Large intestine (tissue), 3 donors: ENCODE data around the gene HMSD. TPM values are rescaled to one million over a fixed set of nuclear protein-coding genes. Genes with fewer than 3 reads are reported as not detected.
A peak's percentile ranks its signal among the peaks of the same experiment; 100 is the strongest.

Experiments used
- DNase-seq, 2 donors: peaks; one replicate each; pipeline versions ENCODE4 v3.0.0 to v3.0.0-alpha.2; 2013
- H3K27ac ChIP-seq: one replicate; pipeline ENCODE4 v1.5.1; 2013; ENCODE audit warnings: low read length
- H3K27me3 ChIP-seq: 2 replicates; pipeline ENCODE4 v1.6.1; 2013; ENCODE audit warnings: low read length; ENCODE audit not compliant: control insufficient read depth, insufficient read depth
- H3K36me3 ChIP-seq: 2 replicates; pipeline ENCODE4 v1.6.1; 2013; ENCODE audit warnings: low read length; ENCODE audit not compliant: control insufficient read depth, insufficient read depth
- H3K4me1 ChIP-seq: one replicate; pipeline ENCODE4 v1.6.1; 2013; ENCODE audit warnings: low read length; ENCODE audit not compliant: control insufficient read depth, insufficient read depth
- H3K4me3 ChIP-seq: one replicate; pipeline ENCODE4 v1.5.1; 2013; ENCODE audit warnings: low read length
- H3K9me3 ChIP-seq: one replicate; pipeline ENCODE4 v1.6.1; 2013; ENCODE audit warnings: mild to moderate bottlenecking, low read depth, low read length, moderate library complexity; ENCODE audit not compliant: control insufficient read depth
- WGBS: methylation state at CpG from one replicate; pipeline ENCODE4 v1.1.5; 2013; ENCODE audit warnings: low lambda C conversion rate; ENCODE audit not compliant: insufficient coverage; 5-methylcytosine and 5-hydroxymethylcytosine counted together
- polyA plus RNA-seq: library from polyadenylated mRNA; unstranded; fragments of 120-200 nt; gene quantifications from one replicate; pipeline ENCODE4 v1.2.1, GENCODE V29; 2013

The HMSD gene
- polyA plus RNA-seq, 1 donor: 2.5 TPM

GRCh38 chr18:63987743-63988142, 38.6 kb downstream of the HMSD start:
- peaks cover 2% of the 10 kb centered on the region for H3K36me3 ChIP-seq
- no peaks in the 10 kb centered on the region for H3K9me3 ChIP-seq
- no peak for DNase-seq
- H3K27me3 ChIP-seq: no peaks in the 10 kb centered on the region
- no peaks in the 10 kb centered on the region for H3K4me1 ChIP-seq
- WGBS: no CpG with 5 or more reads among the region's 2 CpGs
- no peak overlapping the region for H3K4me3 ChIP-seq
- H3K27ac ChIP-seq: no peak overlapping the region

DNA sequence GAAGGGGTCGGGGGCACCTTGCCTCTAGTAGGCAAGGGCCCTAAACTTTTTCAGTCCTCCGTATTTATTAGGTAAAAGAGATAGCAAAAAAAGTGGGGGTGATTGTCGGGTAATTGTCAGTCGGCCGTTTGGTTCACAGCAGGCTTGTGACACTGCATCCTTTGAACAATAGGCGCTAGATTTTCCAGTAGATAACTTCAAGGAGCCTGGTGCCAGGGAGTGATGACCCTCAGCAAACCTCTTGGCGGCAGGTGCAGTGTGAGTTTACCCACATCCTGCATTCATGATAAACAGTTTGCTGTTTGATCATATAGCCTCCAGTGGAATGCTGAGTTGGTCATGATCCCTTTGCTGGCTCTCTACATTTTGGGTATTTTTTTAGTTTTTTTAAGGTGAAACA, 43.6 kb downstream of the HMSD start:
- H3K4me1 ChIP-seq: no peaks in the 10 kb centered on the region
- H3K27me3 ChIP-seq: no peaks in the 10 kb centered on the region
- no peaks in the 10 kb centered on the region for H3K9me3 ChIP-seq
- H3K27ac ChIP-seq: no peak overlapping the region
- no CpG with 5 or more reads among the region's 7 CpGs for WGBS
- no peak for DNase-seq
- H3K4me3 ChIP-seq: no peak overlapping the region
- H3K36me3 ChIP-seq: no peaks in the 10 kb centered on the region

GRCh38 chr18:63994783-63995399, 45.8 kb downstream of the HMSD start:
- Histone ChIP-seq H3K4me1 (no peaks in the 10 kb centered on the region), H3K27me3 (peaks cover 2% of the 10 kb centered on the region), H3K9me3 (no peaks in the 10 kb centered on the region), H3K27ac (no peak overlapping the region), H3K36me3 (no peaks in the 10 kb centered on the region), H3K4me3 (no peak overlapping the region)
- WGBS: no CpG with 5 or more reads among the region's 6 CpGs
- DNase-seq: peak in 1 of 2 donors; percentile 27

DNA sequence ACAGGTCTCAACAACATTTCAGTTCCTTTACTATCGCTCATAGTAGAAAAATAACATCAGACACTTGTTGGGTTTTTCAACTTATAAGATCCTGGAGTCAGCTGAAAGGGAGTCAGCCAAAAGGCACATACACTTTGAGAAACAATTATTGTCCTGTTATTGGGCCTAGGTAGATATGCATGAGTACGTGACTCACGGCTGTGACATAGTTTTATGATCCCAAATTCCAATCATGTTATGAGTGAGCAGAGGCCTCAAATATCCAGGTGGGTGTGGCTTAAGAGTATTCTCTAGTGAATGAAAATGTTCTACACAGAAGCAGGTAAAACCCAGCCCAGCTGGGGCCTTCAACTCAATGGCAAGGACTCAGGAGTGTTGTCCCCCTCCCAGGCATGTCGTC, 47.9 kb downstream of the HMSD start:
- no peak overlapping the region for H3K27ac ChIP-seq
- no peak overlapping the region for H3K4me3 ChIP-seq
- no peaks in the 10 kb centered on the region for H3K4me1 ChIP-seq
- peak in 1 of 2 donors; percentile 26 for DNase-seq
- H3K27me3 ChIP-seq: peaks cover 15% of the 10 kb centered on the region
- no peaks in the 10 kb centered on the region for H3K36me3 ChIP-seq
- no peaks in the 10 kb centered on the region for H3K9me3 ChIP-seq
- whole genome bisulfite sequencing: no CpG with 5 or more reads among the region's 4 CpGs

- no peaks in the 10 kb centered on the region for H3K4me1 ChIP-seq
- no peak overlapping the region for H3K4me3 ChIP-seq
- H3K9me3 ChIP-seq: no peaks in the 10 kb centered on the region
- whole genome bisulfite sequencing: no CpG with 5 or more reads among the region's 2 CpGs
- H3K36me3 ChIP-seq: no peaks in the 10 kb centered on the region
- H3K27me3 ChIP-seq: peaks cover 19% of the 10 kb centered on the region
- H3K27ac ChIP-seq: no peak overlapping the region
- no peak for DNase-seq
Measured at GRCh38 chr18:63997606-63998005, 48.5 kb downstream of the HMSD start.

DNA sequence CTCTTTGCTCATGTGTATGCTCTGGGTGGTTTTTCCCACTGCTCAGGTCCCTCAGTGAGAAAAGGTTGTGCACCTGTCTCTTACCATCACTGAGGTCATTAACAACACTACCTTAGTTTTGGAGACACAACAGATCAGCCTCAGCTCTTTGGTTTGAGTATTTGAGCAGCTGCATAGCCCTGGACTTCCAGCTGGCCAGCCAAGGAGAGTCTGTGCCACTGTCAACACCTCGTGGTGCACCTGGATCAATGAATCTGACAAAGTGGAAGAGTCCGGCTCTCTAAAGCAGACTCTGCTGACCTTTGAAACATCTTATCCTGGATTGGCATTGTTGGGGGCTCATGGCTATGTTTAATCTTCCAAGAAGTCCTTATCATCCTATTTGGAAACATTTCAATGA, 50.8 kb downstream of the HMSD start:
- Histone ChIP-seq H3K9me3 (no peaks in the 10 kb centered on the region), H3K36me3 (no peaks in the 10 kb centered on the region)
- WGBS: no CpG with 5 or more reads among the region's 2 CpGs

GRCh38 chr18:64002581-64002980, 53.5 kb downstream of the HMSD start:
- H3K36me3 ChIP-seq: no peaks in the 10 kb centered on the region
- no peak for DNase-seq
- no peak overlapping the region for H3K4me3 ChIP-seq
- no CpG with 5 or more reads among the region's 41 CpGs for WGBS
- H3K9me3 ChIP-seq: no peaks in the 10 kb centered on the region
- H3K27ac ChIP-seq: no peak overlapping the region
- H3K4me1 ChIP-seq: no peaks in the 10 kb centered on the region
- H3K27me3 ChIP-seq: peaks cover 30% of the 10 kb centered on the region

More for the DNA sequence above, 50.8 kb downstream of the HMSD start:
- H3K27me3 ChIP-seq: peaks cover 30% of the 10 kb centered on the region
- no peak overlapping the region for H3K27ac ChIP-seq
- H3K4me1 ChIP-seq: no peaks in the 10 kb centered on the region
- no peak for DNase-seq
- no peak overlapping the region for H3K4me3 ChIP-seq

GRCh38 chr18:64009305-64009704, 60.2 kb downstream of the HMSD start:
- Histone ChIP-seq H3K27me3 (no peaks in the 10 kb centered on the region), H3K36me3 (no peaks in the 10 kb centered on the region), H3K27ac (no peak overlapping the region), H3K4me3 (no peak overlapping the region), H3K9me3 (no peaks in the 10 kb centered on the region), H3K4me1 (no peaks in the 10 kb centered on the region)
- WGBS: no CpG with 5 or more reads among the region's 3 CpGs
- no peak for DNase-seq

Other genes starting within 250 kb of the HMSD start
- gene SERPINB11, start 246.3 kb upstream of the HMSD start, polyA plus RNA-seq: not detected
- 0.09 TPM for gene SERPINB7, start 173.9 kb upstream of the HMSD start, polyA plus RNA-seq
- gene SERPINB2, start 61.6 kb upstream of the HMSD start, polyA plus RNA-seq: 0.15 TPM
- not detected for gene SERPINB10, start 41.3 kb upstream of the HMSD start, polyA plus RNA-seq
- 7.6 TPM for gene SERPINB8, start 20.8 kb downstream of the HMSD start, polyA plus RNA-seq
- not detected for gene LINC00305, start 199.8 kb downstream of the HMSD start, polyA plus RNA-seq